ENCODE measurements around the gene MED22.
A peak's percentile ranks its signal among the peaks of the same experiment; 100 is the strongest.

MED22 gene

GRCh38 chr9:133349965-133350616, 2.2 kb upstream of the MED22 start:
- Histone ChIP-seq H3K4me3 (replicated peaks; ENCODE audit: insufficient read depth, low read length) (no peak overlapping the region), H3K27me3 (ENCODE audit: insufficient read depth, poor library complexity, severe bottlenecking) (no peaks in the 10 kb centered on the region), H3K27ac (replicated peaks) (peak overlapping the region; percentile 96)
- DNase-seq (ENCODE audit: low read depth in 1 of 2, low spot score in 1 of 2), result no peak
- TF ChIP-seq REST (IDR thresholded peaks at IDR 0.05; ENCODE audit: insufficient replicate concordance, low read depth) (no peak), CTCF (IDR thresholded peaks at IDR 0.05; ENCODE audit: insufficient read depth, low read length) (no peak), SPI1 (IDR thresholded peaks at IDR 0.05; ENCODE audit: borderline replicate concordance, low read depth) (no peak), GABPA (IDR thresholded peaks at IDR 0.05; ENCODE audit: low read depth) (no peak), POLR2AphosphoS5 (IDR thresholded peaks at IDR 0.05; ENCODE audit: low read depth) (peak; percentile 28; the same call in 1 of the 2 replicates)

- TF ChIP-seq POLR2AphosphoS5 (IDR thresholded peaks at IDR 0.05; ENCODE audit: low read depth) (no peak), CTCF (IDR thresholded peaks at IDR 0.05; ENCODE audit: insufficient read depth, low read length) (no peak), SPI1 (IDR thresholded peaks at IDR 0.05; ENCODE audit: borderline replicate concordance, low read depth) (no peak), GABPA (IDR thresholded peaks at IDR 0.05; ENCODE audit: low read depth) (no peak), REST (IDR thresholded peaks at IDR 0.05; ENCODE audit: insufficient replicate concordance, low read depth) (no peak)
- H3K27me3 ChIP-seq (ENCODE audit: insufficient read depth, poor library complexity, severe bottlenecking), result no peaks in the 10 kb centered on the region
- no peak for DNase-seq (ENCODE audit: low read depth in 1 of 2, low spot score in 1 of 2)
- H3K27ac ChIP-seq (replicated peaks), result peak overlapping the region; percentile 96
- H3K4me3 ChIP-seq (replicated peaks; ENCODE audit: insufficient read depth, low read length), result peak overlapping the region; percentile 81
Measured at GRCh38 chr9:133348718-133349573, 1.0 kb upstream of the MED22 start.

GRCh38 chr9:133347515-133347984, 381 bp downstream of the MED22 start:
- DNase-seq (ENCODE audit: low read depth in 1 of 2, low spot score in 1 of 2), result no peak
- no peaks in the 10 kb centered on the region for H3K27me3 ChIP-seq (ENCODE audit: insufficient read depth, poor library complexity, severe bottlenecking)
- H3K4me3 ChIP-seq (replicated peaks; ENCODE audit: insufficient read depth, low read length), result peak overlapping the region; percentile 81
- peak overlapping the region; percentile 96 for H3K27ac ChIP-seq (replicated peaks)
- TF ChIP-seq SPI1 (IDR thresholded peaks at IDR 0.05; ENCODE audit: borderline replicate concordance, low read depth), result no peak
- TF ChIP-seq CTCF (IDR thresholded peaks at IDR 0.05; ENCODE audit: insufficient read depth, low read length), result no peak
- TF ChIP-seq REST (IDR thresholded peaks at IDR 0.05; ENCODE audit: insufficient replicate concordance, low read depth), result no peak
- TF ChIP-seq POLR2AphosphoS5 (IDR thresholded peaks at IDR 0.05; ENCODE audit: low read depth), result no peak
- no peak for TF ChIP-seq GABPA (IDR thresholded peaks at IDR 0.05; ENCODE audit: low read depth)

All from HL-60 (cell line).